IMR-90 (cell line): ENCODE results near the gene PMM1. TPM values are rescaled to one million over a fixed set of nuclear protein-coding genes. Genes with fewer than 3 reads are reported as not detected.

Source experiments
- ATAC-seq: fragments of 200-7000 bp; cut with Tn5 transposase; 2 replicates; pipeline ENCODE4 v1.9.1; 2020; ENCODE audit warnings: low read depth, mild to moderate bottlenecking, moderate library complexity
- BruUV-seq: library from RNA; stranded (reverse); fragments of 400-500 nt; replicated peaks from 2 replicates; lab custom pipeline; 2021; lab: Mats Ljungman, UMichigan
- CTCF ChIA-PET: fragments of 300-600 bp; formaldehyde crosslinking; extraction: SDS; loops from one replicate; lab custom pipeline; 2021; ENCODE audit warnings: antibody characterized with exemption; lab: Yijun Ruan, JAX
- POLR2A ChIA-PET: fragments of 300-600 bp; sonication (Branson Sonifier 250); formaldehyde crosslinking; loops from one replicate; lab custom pipeline; 2022; ENCODE audit warnings: antibody characterized with exemption; ENCODE audit not compliant: unreplicated experiment; lab: Charles Lee
- DNase-seq: peaks from one replicate; pipeline ENCODE4 v3.0.0; 2013
- H2AFZ ChIP-seq: replicated peaks from 2 replicates; pipeline ENCODE3; 2013; ENCODE audit warnings: low read length, mild to moderate bottlenecking; ENCODE audit not compliant: poor library complexity
- H2AK5ac ChIP-seq: 2 replicates; pipeline ENCODE4 v1.6.1; 2013; ENCODE audit warnings: low read depth, low read length, inconsistent platforms
- H2AK9ac ChIP-seq: replicated peaks from 2 replicates; pipeline ENCODE3; 2013; ENCODE audit warnings: mild to moderate bottlenecking, low read depth, low read length, moderate library complexity; ENCODE audit not compliant: poor library complexity
- H2BK120ac ChIP-seq: 2 replicates; pipeline ENCODE4 v1.6.1; 2013; ENCODE audit warnings: low read depth, low read length, inconsistent platforms
- H2BK15ac ChIP-seq: 3 replicates; pipeline ENCODE4 v1.6.1; 2013; ENCODE audit warnings: low read depth, low read length, inconsistent platforms
- H2BK20ac ChIP-seq: 2 replicates; pipeline ENCODE4 v1.6.1; 2013; ENCODE audit warnings: low read depth, mild to moderate bottlenecking, inconsistent platforms, low read length, moderate library complexity
- H2BK5ac ChIP-seq: 2 replicates; pipeline ENCODE4 v1.6.1; 2013; ENCODE audit warnings: mild to moderate bottlenecking, low read depth, low read length, inconsistent platforms; ENCODE audit not compliant: poor library complexity, severe bottlenecking
- H3K14ac ChIP-seq: replicated peaks from 2 replicates; pipeline ENCODE4 v1.6.1; 2013; ENCODE audit warnings: low read depth, low read length, inconsistent platforms
- H3K18ac ChIP-seq: 2 replicates; pipeline ENCODE4 v1.6.1; 2013; ENCODE audit warnings: low read depth, low read length, control low read depth
- H3K23ac ChIP-seq: 2 replicates; pipeline ENCODE4 v1.6.1; 2013; ENCODE audit warnings: low read depth, low read length, inconsistent platforms
- H3K27ac ChIP-seq: 2 replicates; pipeline ENCODE4 v1.5.1; 2013; ENCODE audit warnings: mild to moderate bottlenecking, control low read depth, low read length; ENCODE audit not compliant: insufficient read depth
- H3K27me3 ChIP-seq: 2 replicates; pipeline ENCODE4 v1.6.1; 2013; ENCODE audit warnings: low read length; ENCODE audit not compliant: control insufficient read depth, insufficient read depth
- H3K36me3 ChIP-seq: 2 replicates; pipeline ENCODE4 v1.6.1; 2013; ENCODE audit warnings: low read length, mixed read lengths; ENCODE audit not compliant: control insufficient read depth, insufficient read depth
- H3K4ac ChIP-seq: 2 replicates; pipeline ENCODE4 v1.6.1; 2013; ENCODE audit warnings: low read depth, low read length, inconsistent platforms
- H3K4me1 ChIP-seq: 2 replicates; pipeline ENCODE4 v1.6.1; 2013; ENCODE audit warnings: low read length, mixed read lengths; ENCODE audit not compliant: control insufficient read depth, insufficient read depth
- H3K4me2 ChIP-seq: 2 replicates; pipeline ENCODE4 v1.6.1; 2013; ENCODE audit warnings: low read depth, mild to moderate bottlenecking, control low read depth, low read length, moderate library complexity
- H3K4me3 ChIP-seq: 2 replicates; pipeline ENCODE4 v1.5.1; 2013; ENCODE audit warnings: low read depth, mild to moderate bottlenecking, control low read depth, low read length, moderate library complexity; ENCODE audit not compliant: insufficient read depth
- H3K56ac ChIP-seq: 2 replicates; pipeline ENCODE4 v1.6.1; 2013; ENCODE audit warnings: low read length, inconsistent platforms; ENCODE audit not compliant: insufficient read depth; ENCODE audit errors: extremely low read depth
- H3K79me1 ChIP-seq, 2 experiments: 2 replicates each; pipeline ENCODE4 v1.6.1; 2013; ENCODE audit warnings: low read length in 2 of 2, inconsistent platforms in 1 of 2, low read depth in 1 of 2
- H3K9ac ChIP-seq: 2 replicates; pipeline ENCODE4 v1.6.1; 2013; ENCODE audit warnings: low read depth, low read length, control low read depth
- H3K9me1 ChIP-seq: 2 replicates; pipeline ENCODE4 v1.6.1; 2013; ENCODE audit warnings: low read length, inconsistent platforms; ENCODE audit not compliant: insufficient read depth
- H3K9me3 ChIP-seq: 2 replicates; pipeline ENCODE4 v1.6.1; 2013; ENCODE audit warnings: low read length; ENCODE audit not compliant: control insufficient read depth, insufficient read depth
- H4K20me1 ChIP-seq: 2 replicates; pipeline ENCODE4 v1.6.1; 2013; ENCODE audit warnings: low read length, inconsistent platforms; ENCODE audit not compliant: insufficient read depth
- H4K5ac ChIP-seq: 2 replicates; pipeline ENCODE4 v1.6.1; 2013; ENCODE audit warnings: mild to moderate bottlenecking, low read depth, low read length, control low read depth
- H4K8ac ChIP-seq, 2 experiments: 2 replicates each; pipeline ENCODE4 v1.6.1; 2013; ENCODE audit warnings: low read depth in 2 of 2, low read length in 2 of 2, control low read depth in 1 of 2, inconsistent platforms in 1 of 2
- H4K91ac ChIP-seq: 2 replicates; pipeline ENCODE4 v1.6.1; 2013; ENCODE audit warnings: low read depth, low read length, inconsistent platforms; ENCODE audit not compliant: insufficient read depth
- CEBPB ChIP-seq: IDR thresholded peaks from 2 replicates; pipeline ENCODE4 v1.6.1; 2012; ENCODE audit warnings: low read depth, low read length, improper control_type of control experiment
- CTCF ChIP-seq: conservative IDR thresholded peaks from 2 replicates; pipeline ENCODE4 v1.5.1; 2012; ENCODE audit warnings: mild to moderate bottlenecking, low read depth, low read length, improper control_type of control experiment
- FOS ChIP-seq: fragments of 150-350 bp; IDR thresholded peaks from 2 replicates; pipeline ENCODE4 v1.6.1; 2016; ENCODE audit warnings: low read depth, low read length
- MAFK ChIP-seq: IDR thresholded peaks from 2 replicates; pipeline ENCODE4 v1.6.1; 2012; ENCODE audit warnings: low read depth, low read length, improper control_type of control experiment
- MXI1 ChIP-seq: IDR thresholded peaks from 2 replicates; pipeline ENCODE4 v1.6.1; 2012; ENCODE audit warnings: low read depth, mild to moderate bottlenecking, low read length, moderate library complexity, borderline replicate concordance
- NFE2L2 ChIP-seq: fragments of 150-350 bp; IDR thresholded peaks from 2 replicates; pipeline ENCODE4 v1.6.1; 2016; ENCODE audit warnings: low read depth, mild to moderate bottlenecking, low read length
- RAD21 ChIP-seq: IDR thresholded peaks from 2 replicates; pipeline ENCODE4 v1.6.1; 2012; ENCODE audit warnings: low read length, improper control_type of control experiment
- RFX5 ChIP-seq: IDR thresholded peaks from 2 replicates; pipeline ENCODE4 v1.8.0; 2012; ENCODE audit warnings: low read depth, mild to moderate bottlenecking, low read length, moderate library complexity
- SMC3 ChIP-seq: fragments of 150-350 bp; IDR thresholded peaks from 2 replicates; pipeline ENCODE4 v1.6.1; 2016; ENCODE audit warnings: low read depth, mild to moderate bottlenecking, antibody characterized with exemption, low read length, moderate library complexity
- WGBS, 2 experiments: methylation state at CpG; one replicate each; pipeline versions ENCODE4 v1.1.5 to v1.1.7; 2013; ENCODE audit warnings: missing lambda C conversion rate in 2 of 2; ENCODE audit not compliant: insufficient read length in 1 of 2; ENCODE audit errors: extremely low coverage in 2 of 2; 5-methylcytosine and 5-hydroxymethylcytosine counted together
- dilution Hi-C: fragments of 300-500 bp; cut with HindIII; formaldehyde crosslinking; loops from one replicate; pipeline ENCODE4 v1.14.3; 2018; ENCODE audit warnings: low sequenced_read_pairs; ENCODE audit not compliant: unreplicated experiment
- in situ Hi-C: fragments of 300-500 bp; cut with MboI; formaldehyde crosslinking; loops from 3 replicates; pipeline ENCODE4 v1.14.3; 2019; ENCODE audit warnings: low sequenced_read_pairs, inconsistent platforms, mixed read lengths
- intact Hi-C: fragments of 100-400 bp; cut with micrococcal nuclease; formaldehyde crosslinking; loops from 2 replicates; pipeline ENCODE4 v1.10.0; 2022
- polyA plus RNA-seq, 3 experiments: library from polyadenylated mRNA; depleted of rRNA; stranded (reverse); fragments of >200 nt; gene quantifications; 2 replicates each; pipeline ENCODE4 v1.2.3, GENCODE V29; 2012; ENCODE audit warnings: low replicate concordance in 1 of 3
- total RNA-seq: library from RNA; depleted of rRNA; stranded (reverse); fragments of >200 nt; gene quantifications from 2 replicates; pipeline ENCODE4 v1.2.3, GENCODE V29; 2012

PMM1 gene
- total and polyA plus RNA-seq, 2 of the 4 experiments (the other 2 are of a cell fraction): 22.8 to 92.8 TPM

GRCh38 chr22:41534219-41534618, 55.4 kb downstream of the PMM1 start:
- Histone ChIP-seq H2BK20ac (no peak overlapping the region), H3K4me1 (no peaks in the 10 kb centered on the region), H3K9me3 (no peaks in the 10 kb centered on the region), H2AK9ac (no peak overlapping the region), H3K14ac (no peak overlapping the region), H3K4ac (no peak overlapping the region), H3K18ac (no peak overlapping the region), H4K91ac (no peak overlapping the region), H3K36me3 (peaks cover 44% of the 10 kb centered on the region), H3K4me2 (no peak overlapping the region), H4K5ac (no peak overlapping the region), H4K8ac (no peak overlapping the region), H4K20me1 (peaks cover 46% of the 10 kb centered on the region), H3K56ac (no peak overlapping the region), H2AK5ac (no peak overlapping the region), H3K23ac (no peak overlapping the region), H3K4me3 (no peak overlapping the region), H2AFZ (no peak overlapping the region), H3K9ac (no peak overlapping the region), H2BK15ac (no peak overlapping the region), H3K9me1 (0 out of 2 replicates have a peak, but pooled peaks cover 2% of the 10 kb centered on the region), H3K79me1 (peaks cover 17 to 64% of the 10 kb centered on the region in 2 experiments), H2BK5ac (no peak overlapping the region), H2BK120ac (no peak overlapping the region), H3K27ac (no peak overlapping the region), H3K27me3 (no peaks in the 10 kb centered on the region)
- dilution Hi-C loops (no loop called here), intact Hi-C loops (no loop called here), in situ Hi-C loops (no loop called here)
- DNase-seq: no peak
- TF ChIP-seq MAFK (no peak), RAD21 (no peak), NFE2L2 (no peak), RFX5 (no peak), CTCF (no peak), FOS (no peak), SMC3 (no peak), CEBPB (no peak), MXI1 (no peak)
- CTCF ChIA-PET: no interaction called here
- ATAC-seq: no peak
- POLR2A ChIA-PET: no interaction called here
- 83% methylated on average over 4 of the region's 8 CpGs; no CpG with 5 or more reads in 1 of the 2 experiments for WGBS, 2 experiments
- BruUV-seq: no TSS peak
